ENCODE data around the gene HOXB6.

Gene HOXB6

DNA sequence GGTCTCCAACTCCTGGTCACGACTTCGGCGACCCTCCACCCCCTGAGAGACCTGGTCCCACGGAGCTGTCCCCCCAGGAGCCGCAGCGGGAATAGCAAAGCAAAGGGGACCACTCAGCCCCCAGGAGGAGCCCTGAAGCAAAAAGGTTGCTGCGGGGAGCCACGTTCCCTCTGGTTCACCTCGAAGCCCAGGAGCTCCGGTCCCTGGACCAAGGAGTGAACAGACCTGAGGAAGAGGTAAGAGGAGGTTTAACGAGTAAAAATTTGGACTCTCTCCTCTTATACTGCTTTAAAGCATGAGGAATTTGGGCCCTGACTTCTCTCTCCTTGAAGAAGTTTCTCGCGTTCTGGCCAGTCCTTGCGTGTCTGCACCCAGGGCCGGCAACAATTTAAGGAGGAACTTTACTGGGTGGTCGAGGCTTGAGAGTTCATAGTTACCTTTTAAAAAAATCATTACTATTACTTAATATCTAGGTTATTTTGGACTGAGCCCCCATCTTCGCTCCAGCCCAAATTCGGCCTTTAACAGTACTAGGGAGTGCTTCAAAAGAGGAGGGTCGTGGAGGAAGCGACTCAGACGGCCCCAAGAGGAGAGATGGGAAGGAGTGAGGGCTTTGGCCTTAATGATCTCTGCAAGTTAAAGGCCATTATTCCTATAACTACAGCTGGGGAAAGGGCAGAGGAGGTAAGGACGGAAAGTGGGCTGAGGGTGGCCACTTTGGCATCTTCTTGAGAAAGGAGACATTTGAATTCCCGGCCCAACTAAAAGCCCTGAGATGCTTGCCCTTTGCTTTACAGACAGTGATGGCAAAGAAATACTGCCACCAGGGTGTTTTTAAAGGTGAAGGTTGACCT, 38.3 kb upstream of the HOXB6 start:
- H3K27ac ChIP-seq (ENCODE audit: extremely low read depth, low read depth, low read length), result no peak overlapping the region
- peaks cover 6% of the 10 kb centered on the region for H3K4me1 ChIP-seq (ENCODE audit: control insufficient read depth, insufficient read depth, low read length)
- peak overlapping the region; percentile 12 for H3K4me3 ChIP-seq (ENCODE audit: low read depth, low read length)
- ChIA-PET CTCF (interaction anchor here (0.5 to 0.8 kb wide), 4 partner anchors 9 to 380 kb away, joined by 3 read pairs; no protein-coding TSS in a partner anchor), POLR2A (interaction anchor here (0.5 to 3.5 kb wide), 2 partner anchors 17 to 26 kb away, joined by 5 to 17 read pairs; partner anchors contain the start of gene HOXB9)
- no peak for TF ChIP-seq ZNF544 (tag by site-specific recombination; IDR thresholded peaks at IDR 0.05)
- TF ChIP-seq ZNF626 (tag by site-specific recombination; IDR thresholded peaks at IDR 0.05), result no peak
- no peak for TF ChIP-seq SP7 (tag by site-specific recombination; IDR thresholded peaks at IDR 0.05)
- no peak for TF ChIP-seq KLF8 (tag by site-specific recombination; IDR thresholded peaks at IDR 0.05)
- TF ChIP-seq ZSCAN23 (tag by site-specific recombination; IDR thresholded peaks at IDR 0.05), result no peak
- TF ChIP-seq ZNF785 (tag by site-specific recombination; IDR thresholded peaks at IDR 0.05), result no peak
- TF ChIP-seq ZNF747 (tag by site-specific recombination; IDR thresholded peaks at IDR 0.05), result no peak
- no peak for TF ChIP-seq PBX3 (CRISPR knock-in tag; IDR thresholded peaks at IDR 0.05)
- TF ChIP-seq ZNF596 (tag by site-specific recombination; IDR thresholded peaks at IDR 0.05), result no peak
- no peak for TF ChIP-seq ZNF132 (tag by site-specific recombination; IDR thresholded peaks at IDR 0.05; ENCODE audit: borderline replicate concordance)
- H3K9me3 ChIP-seq (ENCODE audit: control insufficient read depth, insufficient read depth, low read depth, low read length), result no peaks in the 10 kb centered on the region
- H3K36me3 ChIP-seq (ENCODE audit: control insufficient read depth in 2 of 2, insufficient read depth in 1 of 2, low read length in 2 of 2), result peaks cover 0 to 20% of the 10 kb centered on the region in 2 experiments; a peak in 1 of 3 replicates

GRCh38 chr17:48642059-48642842, 37.5 kb upstream of the HOXB6 start:
- Histone ChIP-seq H3K27ac (ENCODE audit: extremely low read depth, low read depth, low read length) (no peak overlapping the region), H3K9me3 (ENCODE audit: control insufficient read depth, insufficient read depth, low read depth, low read length) (no peaks in the 10 kb centered on the region), H3K36me3 (ENCODE audit: control insufficient read depth in 2 of 2, insufficient read depth in 1 of 2, low read length in 2 of 2) (peaks cover 0 to 21% of the 10 kb centered on the region in 2 experiments; a peak in 1 of 3 replicates), H3K4me3 (ENCODE audit: low read depth, low read length) (peak overlapping the region; percentile 12), H3K4me1 (ENCODE audit: control insufficient read depth, insufficient read depth, low read length) (peaks cover 6% of the 10 kb centered on the region)
- POLR2A ChIA-PET, result no interaction called here
- TF ChIP-seq ZBTB21 (tag by site-specific recombination; IDR thresholded peaks at IDR 0.05), result no peak
- no peak for TF ChIP-seq ZNF558 (tag by site-specific recombination; IDR thresholded peaks at IDR 0.05)
- no peak for TF ChIP-seq FEZF1 (tag by site-specific recombination; IDR thresholded peaks at IDR 0.05)
- TF ChIP-seq ZBTB48 (tag by site-specific recombination; IDR thresholded peaks at IDR 0.05), result no peak
- TF ChIP-seq, protein P1, sequence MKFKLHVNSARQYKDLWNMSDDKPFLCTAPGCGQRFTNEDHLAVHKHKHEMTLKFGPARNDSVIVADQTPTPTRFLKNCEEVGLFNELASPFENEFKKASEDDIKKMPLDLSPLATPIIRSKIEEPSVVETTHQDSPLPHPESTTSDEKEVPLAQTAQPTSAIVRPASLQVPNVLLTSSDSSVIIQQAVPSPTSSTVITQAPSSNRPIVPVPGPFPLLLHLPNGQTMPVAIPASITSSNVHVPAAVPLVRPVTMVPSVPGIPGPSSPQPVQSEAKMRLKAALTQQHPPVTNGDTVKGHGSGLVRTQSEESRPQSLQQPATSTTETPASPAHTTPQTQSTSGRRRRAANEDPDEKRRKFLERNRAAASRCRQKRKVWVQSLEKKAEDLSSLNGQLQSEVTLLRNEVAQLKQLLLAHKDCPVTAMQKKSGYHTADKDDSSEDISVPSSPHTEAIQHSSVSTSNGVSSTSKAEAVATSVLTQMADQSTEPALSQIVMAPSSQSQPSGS (tag by site-specific recombination; IDR thresholded peaks at IDR 0.05; ENCODE audit: low read depth), result no peak
- no peak for TF ChIP-seq ZNF133 (tag by site-specific recombination; IDR thresholded peaks at IDR 0.05)
- TF ChIP-seq TRIM28 (IDR thresholded peaks at IDR 0.05; ENCODE audit: borderline replicate concordance, low read length), result no peak
- TF ChIP-seq ZNF391 (tag by site-specific recombination; IDR thresholded peaks at IDR 0.05; ENCODE audit: borderline replicate concordance, low read depth), result no peak
- TF ChIP-seq ZNF23 (tag by site-specific recombination; IDR thresholded peaks at IDR 0.05; ENCODE audit: borderline replicate concordance), result no peak
- TF ChIP-seq SETDB1 (IDR thresholded peaks at IDR 0.05; ENCODE audit: insufficient read length, low read length), result no peak
- TF ChIP-seq ZNF621 (tag by site-specific recombination; IDR thresholded peaks at IDR 0.05), result no peak
- TF ChIP-seq ZFP41 (tag by site-specific recombination; IDR thresholded peaks at IDR 0.05; ENCODE audit: borderline replicate concordance), result no peak
- TF ChIP-seq PBX3 (CRISPR knock-in tag; IDR thresholded peaks at IDR 0.05), result no peak
- TF ChIP-seq ZFHX2 (tag by site-specific recombination; conservative IDR thresholded peaks at IDR 0.05), result no peak
- no peak for TF ChIP-seq SP7 (tag by site-specific recombination; IDR thresholded peaks at IDR 0.05)
- no peak for TF ChIP-seq ZNF175 (tag by site-specific recombination; IDR thresholded peaks at IDR 0.05)
- no peak for TF ChIP-seq ZNF785 (tag by site-specific recombination; IDR thresholded peaks at IDR 0.05)
- no peak for TF ChIP-seq ZNF112 (tag by site-specific recombination; IDR thresholded peaks at IDR 0.05)
- CTCF ChIA-PET, result interaction anchor here (0.7 kb wide), 1 partner anchor 10 kb away, joined by 3 read pairs; no protein-coding TSS in a partner anchor
